Thyroid gland (tissue), 4 donors: ENCODE results near the gene MIP.

Experiments used
- CTCF ChIP-seq, 6 experiments: fragments of 200-600 bp in 3 of 6; fragments of 450-650 bp in 3 of 6; sonication (generic) in 3 of 6; IDR thresholded peaks; one replicate each; pipeline ENCODE4 v1.5.1; 2016 to 2019; ENCODE audit warnings: antibody characterized with exemption in 6 of 6, mild to moderate bottlenecking in 2 of 6, inconsistent platforms in 1 of 6, moderate library complexity in 1 of 6
- POLR2A ChIP-seq, 2 donors: fragments of 450-650 bp; IDR thresholded peaks; one replicate each; pipeline ENCODE4 v1.6.1; 2017; ENCODE audit warnings: antibody characterized with exemption in 2 of 2, mild to moderate bottlenecking in 2 of 2, moderate library complexity in 1 of 2

- TF ChIP-seq CTCF (IDR thresholded peaks at IDR 0.05) (no peak), POLR2A (IDR thresholded peaks at IDR 0.05) (no peak)
Measured at GRCh38 chr12:56425193-56425592, 29.3 kb downstream of the MIP start.
